ENCODE data around the gene BRWD1. TPM values are rescaled to one million over a fixed set of nuclear protein-coding genes. Genes with fewer than 3 reads are reported as not detected.

Gene BRWD1
- total RNA-seq, 2 experiments from 2014 or later, result 53.2 to 61.7 TPM

DNA sequence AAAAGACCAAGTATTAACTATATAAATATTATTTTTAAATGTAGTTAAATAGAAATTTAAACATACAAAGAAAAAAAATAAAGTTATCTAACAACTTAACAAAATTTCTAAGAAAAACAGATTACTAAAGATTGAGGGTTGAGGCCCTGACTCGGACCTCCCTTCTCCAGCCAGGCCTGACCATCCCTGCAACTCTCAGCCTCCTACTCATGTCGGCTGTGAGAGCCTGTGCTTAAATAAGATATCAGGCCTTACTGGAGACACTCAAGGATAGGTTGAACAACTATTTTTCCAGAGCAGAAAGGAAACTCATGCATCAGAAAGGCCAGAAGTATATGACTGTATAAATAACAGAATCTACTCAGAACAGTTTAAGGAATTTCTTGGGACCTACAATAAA, 97.1 kb downstream of the BRWD1 start:
- Histone ChIP-seq H3K4me3 (ENCODE audit: low read depth, low read length, poor library complexity, severe bottlenecking) (no peak overlapping the region), H3K79me2 (ENCODE audit: insufficient read depth, low read depth, low read length) (no peaks in the 10 kb centered on the region), H3K4me2 (ENCODE audit: low read length) (no peak overlapping the region), H3K4me1 (ENCODE audit: insufficient read depth, low read length, poor library complexity, severe bottlenecking) (no peaks in the 10 kb centered on the region), H4K20me1 (ENCODE audit: insufficient read depth, low read length) (no peaks in the 10 kb centered on the region), H3K27ac (ENCODE audit: low read depth, low read length, poor library complexity, severe bottlenecking) (no peak overlapping the region), H3K9me3 (ENCODE audit: low read length) (no peaks in the 10 kb centered on the region), H3K9me2 (ENCODE audit: insufficient read depth, low read length) (no peaks in the 10 kb centered on the region), H2AFZ (ENCODE audit: low read length) (no peak overlapping the region), H3K36me3 (ENCODE audit: insufficient read depth, low read length) (peaks cover 70% of the 10 kb centered on the region)
- intact Hi-C loops (cut with micrococcal nuclease; ENCODE audit: unreplicated experiment), result no loop called here
- no TSS peak for BruUV-seq (replicated peaks)
- POLR2A ChIA-PET, result no interaction called here
- CTCF ChIA-PET (ENCODE audit: unreplicated experiment), result no interaction called here
- no peak for DNase-seq (ENCODE audit: low spot score)
- TF ChIP-seq, protein P1, sequence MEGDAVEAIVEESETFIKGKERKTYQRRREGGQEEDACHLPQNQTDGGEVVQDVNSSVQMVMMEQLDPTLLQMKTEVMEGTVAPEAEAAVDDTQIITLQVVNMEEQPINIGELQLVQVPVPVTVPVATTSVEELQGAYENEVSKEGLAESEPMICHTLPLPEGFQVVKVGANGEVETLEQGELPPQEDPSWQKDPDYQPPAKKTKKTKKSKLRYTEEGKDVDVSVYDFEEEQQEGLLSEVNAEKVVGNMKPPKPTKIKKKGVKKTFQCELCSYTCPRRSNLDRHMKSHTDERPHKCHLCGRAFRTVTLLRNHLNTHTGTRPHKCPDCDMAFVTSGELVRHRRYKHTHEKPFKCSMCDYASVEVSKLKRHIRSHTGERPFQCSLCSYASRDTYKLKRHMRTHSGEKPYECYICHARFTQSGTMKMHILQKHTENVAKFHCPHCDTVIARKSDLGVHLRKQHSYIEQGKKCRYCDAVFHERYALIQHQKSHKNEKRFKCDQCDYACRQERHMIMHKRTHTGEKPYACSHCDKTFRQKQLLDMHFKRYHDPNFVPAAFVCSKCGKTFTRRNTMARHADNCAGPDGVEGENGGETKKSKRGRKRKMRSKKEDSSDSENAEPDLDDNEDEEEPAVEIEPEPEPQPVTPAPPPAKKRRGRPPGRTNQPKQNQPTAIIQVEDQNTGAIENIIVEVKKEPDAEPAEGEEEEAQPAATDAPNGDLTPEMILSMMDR (conservative IDR thresholded peaks at IDR 0.05; ENCODE audit: low read length), result no peak
- no peak for TF ChIP-seq EZH2phosphoT487 (IDR thresholded peaks at IDR 0.05; ENCODE audit: borderline replicate concordance, low read depth, low read length)

DNA sequence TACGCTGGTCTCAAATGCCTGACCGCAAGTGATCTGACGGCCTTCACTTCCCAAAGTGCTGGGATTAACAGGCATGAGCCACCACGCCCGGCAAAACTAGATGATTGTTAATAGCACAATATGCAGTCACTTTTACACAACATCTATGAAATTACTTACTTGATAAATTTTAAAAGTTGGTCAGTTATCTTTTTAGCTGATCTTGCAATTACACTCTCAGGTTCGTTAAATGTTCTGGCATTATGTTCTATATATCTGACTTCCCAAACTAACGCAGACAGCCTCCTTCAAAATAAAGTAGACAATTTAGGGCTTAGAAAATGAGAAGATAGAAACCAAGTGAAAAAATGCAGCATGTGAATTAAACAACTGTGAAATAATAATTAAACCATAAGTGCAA, 98.4 kb downstream of the BRWD1 start:
- POLR2A ChIA-PET, result interaction anchor here (0.6 kb wide), 1 partner anchor 69 kb away, joined by 3 read pairs; no protein-coding TSS in a partner anchor
- no peaks in the 10 kb centered on the region for H3K9me3 ChIP-seq (ENCODE audit: low read length)
- CTCF ChIA-PET (ENCODE audit: unreplicated experiment), result no interaction called here
- H3K4me2 ChIP-seq (ENCODE audit: low read length), result no peak overlapping the region
- intact Hi-C loops (cut with micrococcal nuclease; ENCODE audit: unreplicated experiment), result no loop called here
- H2AFZ ChIP-seq (ENCODE audit: low read length), result no peak overlapping the region
- H3K27ac ChIP-seq (ENCODE audit: low read depth, low read length, poor library complexity, severe bottlenecking), result no peak overlapping the region
- no peaks in the 10 kb centered on the region for H4K20me1 ChIP-seq (ENCODE audit: insufficient read depth, low read length)
- peaks cover 71% of the 10 kb centered on the region for H3K36me3 ChIP-seq (ENCODE audit: insufficient read depth, low read length)
- TF ChIP-seq EZH2phosphoT487 (IDR thresholded peaks at IDR 0.05; ENCODE audit: borderline replicate concordance, low read depth, low read length), result no peak
- TF ChIP-seq, protein P1 (conservative IDR thresholded peaks at IDR 0.05; ENCODE audit: low read length), result no peak
- no peak overlapping the region for H3K4me3 ChIP-seq (ENCODE audit: low read depth, low read length, poor library complexity, severe bottlenecking)
- no TSS peak for BruUV-seq (replicated peaks)
- no peaks in the 10 kb centered on the region for H3K9me2 ChIP-seq (ENCODE audit: insufficient read depth, low read length)
- no peaks in the 10 kb centered on the region for H3K4me1 ChIP-seq (ENCODE audit: insufficient read depth, low read length, poor library complexity, severe bottlenecking)
- no peak for DNase-seq (ENCODE audit: low spot score)
- H3K79me2 ChIP-seq (ENCODE audit: insufficient read depth, low read depth, low read length), result no peaks in the 10 kb centered on the region

DNA sequence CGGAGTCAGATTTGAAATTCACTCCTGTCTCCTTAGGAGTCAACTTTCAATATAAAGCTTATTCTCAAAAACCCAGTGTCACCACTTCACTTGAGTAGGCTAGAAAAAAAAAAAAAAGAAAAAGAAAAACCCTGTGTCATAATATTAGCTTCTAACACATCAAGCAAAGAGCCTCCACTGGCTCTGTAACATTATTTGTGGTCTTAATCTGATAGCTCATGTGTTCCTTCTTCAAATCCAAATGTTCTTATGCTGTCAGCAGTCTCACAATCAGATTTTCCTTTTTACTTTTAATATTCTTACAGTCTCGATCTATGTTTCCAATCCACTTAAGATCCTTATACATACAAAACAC, 104.1 kb downstream of the BRWD1 start:
- no peak overlapping the region for H3K27ac ChIP-seq (ENCODE audit: low read depth, low read length, poor library complexity, severe bottlenecking)
- no TSS peak for BruUV-seq (replicated peaks)
- CTCF ChIA-PET (ENCODE audit: unreplicated experiment), result no interaction called here
- peaks cover 91% of the 10 kb centered on the region for H3K36me3 ChIP-seq (ENCODE audit: insufficient read depth, low read length)
- POLR2A ChIA-PET, result interaction anchor here (0.5 to 1.3 kb wide), 4 partner anchors 25 to 196 kb away, joined by 3 read pairs; no protein-coding TSS in a partner anchor
- no peaks in the 10 kb centered on the region for H3K9me3 ChIP-seq (ENCODE audit: low read length)
- H4K20me1 ChIP-seq (ENCODE audit: insufficient read depth, low read length), result no peaks in the 10 kb centered on the region
- H3K79me2 ChIP-seq (ENCODE audit: insufficient read depth, low read depth, low read length), result no peaks in the 10 kb centered on the region
- TF ChIP-seq, protein P1 (conservative IDR thresholded peaks at IDR 0.05; ENCODE audit: low read length), result no peak
- no peak for TF ChIP-seq EZH2phosphoT487 (IDR thresholded peaks at IDR 0.05; ENCODE audit: borderline replicate concordance, low read depth, low read length)
- no peak for DNase-seq (ENCODE audit: low spot score)
- H3K4me2 ChIP-seq (ENCODE audit: low read length), result no peak overlapping the region
- no peak overlapping the region for H2AFZ ChIP-seq (ENCODE audit: low read length)
- intact Hi-C loops (cut with micrococcal nuclease; ENCODE audit: unreplicated experiment), result no loop called here
- no peaks in the 10 kb centered on the region for H3K4me1 ChIP-seq (ENCODE audit: insufficient read depth, low read length, poor library complexity, severe bottlenecking)
- H3K9me2 ChIP-seq (ENCODE audit: insufficient read depth, low read length), result no peaks in the 10 kb centered on the region
- no peak overlapping the region for H3K4me3 ChIP-seq (ENCODE audit: low read depth, low read length, poor library complexity, severe bottlenecking)
